ENCODE data around the gene OBSCN.

OBSCN gene

DNA sequence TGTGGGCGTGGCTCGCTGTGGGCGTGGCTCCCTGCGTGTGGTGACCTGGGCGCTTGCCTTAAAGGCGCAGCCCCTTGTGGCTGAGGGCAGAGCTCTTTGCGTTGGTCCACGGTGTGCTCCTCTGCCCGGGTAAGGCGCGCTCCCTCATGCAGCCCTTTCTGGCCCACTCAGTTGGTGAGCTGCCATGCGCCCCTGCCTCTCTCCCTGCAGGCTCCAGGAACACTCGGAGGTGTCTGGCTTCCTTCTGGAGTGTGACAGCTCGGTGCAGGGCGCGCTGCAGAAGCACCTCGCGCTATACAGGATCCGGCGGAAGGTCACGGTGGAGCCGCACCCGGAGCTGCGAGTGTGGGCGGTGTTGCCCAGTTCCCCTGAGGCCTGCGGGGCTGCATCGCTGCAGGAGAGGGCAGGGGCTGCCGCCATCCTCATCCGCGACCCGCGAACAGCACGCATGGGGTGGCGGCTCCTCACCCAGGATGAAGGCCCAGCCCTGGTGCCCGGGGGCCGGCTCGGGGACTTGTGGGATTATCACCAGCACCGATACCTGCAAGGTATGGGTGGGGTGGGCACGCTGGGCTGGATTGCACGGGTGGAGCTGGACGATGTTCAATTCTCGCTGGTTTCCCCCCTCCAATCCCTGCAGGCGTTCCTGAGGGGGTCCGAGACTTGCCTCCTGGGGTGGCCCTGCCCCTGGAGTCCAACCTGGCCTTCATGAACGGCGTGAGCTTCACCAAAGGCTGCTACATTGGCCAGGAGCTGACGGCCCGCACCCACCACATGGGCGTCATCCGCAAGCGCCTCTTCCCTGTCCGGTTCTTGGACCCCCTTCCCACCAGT lies 33.1 kb upstream of the OBSCN start:
- H3K4me1 ChIP-seq (ENCODE audit: control insufficient read depth, insufficient read depth, low read length), result no peaks in the 10 kb centered on the region
- no peak overlapping the region for H3K4me3 ChIP-seq (ENCODE audit: low read length)
- no peaks in the 10 kb centered on the region for H3K36me3 ChIP-seq (ENCODE audit: control insufficient read depth, insufficient read depth, low read length)

DNA sequence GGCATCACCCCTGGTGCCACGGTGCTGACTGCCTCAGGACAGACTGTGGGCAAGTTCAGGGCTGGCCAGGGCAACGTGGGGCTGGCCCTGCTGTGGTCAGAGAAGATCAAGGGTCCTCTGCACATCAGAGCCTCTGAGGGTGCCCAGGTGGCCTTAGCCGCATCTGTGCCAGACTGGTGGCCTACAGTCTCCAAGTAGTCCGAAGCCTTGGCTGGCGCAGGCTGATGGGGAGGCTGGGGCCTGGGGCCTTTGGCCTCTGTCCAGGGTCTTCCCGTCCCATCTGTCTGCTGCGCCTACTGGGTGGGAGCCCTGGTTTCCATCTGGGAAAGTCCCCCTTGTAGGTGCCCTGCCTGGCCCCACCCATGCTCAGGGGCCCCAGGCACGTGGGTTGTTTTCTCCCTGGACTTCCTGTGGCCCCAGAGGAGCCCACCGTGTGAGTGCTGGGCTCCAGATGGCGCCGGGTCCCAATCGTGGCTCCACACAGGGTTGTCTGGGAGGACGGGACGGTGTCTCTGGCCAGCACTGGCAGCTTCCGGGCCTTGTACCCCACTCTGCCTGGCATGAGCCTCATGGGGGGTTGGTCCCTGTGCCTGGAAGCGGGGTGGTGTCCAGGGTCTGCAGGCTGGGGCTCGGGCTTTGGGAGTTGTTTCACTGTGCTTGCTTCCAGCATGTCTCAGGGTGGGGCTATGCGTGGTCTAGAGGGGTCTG lies 32.4 kb upstream of the OBSCN start:
- Histone ChIP-seq H3K9ac (ENCODE audit: low read length) (no peak overlapping the region), H3K4me1 (ENCODE audit: control insufficient read depth, insufficient read depth, low read length) (no peaks in the 10 kb centered on the region), H3K9me3 (ENCODE audit: control insufficient read depth, low read length) (no peaks in the 10 kb centered on the region), H3K36me3 (ENCODE audit: control insufficient read depth, insufficient read depth, low read length) (no peaks in the 10 kb centered on the region), H3K27me3 (ENCODE audit: control insufficient read depth, insufficient read depth, low read length) (no peaks in the 10 kb centered on the region), H3K4me3 (ENCODE audit: low read length) (no peak overlapping the region)

More for the DNA sequence above, 33.1 kb upstream of the OBSCN start:
- Histone ChIP-seq H3K27me3 (ENCODE audit: control insufficient read depth, insufficient read depth, low read length) (no peaks in the 10 kb centered on the region), H3K9me3 (ENCODE audit: control insufficient read depth, low read length) (no peaks in the 10 kb centered on the region), H3K9ac (ENCODE audit: low read length) (no peak overlapping the region)

DNA sequence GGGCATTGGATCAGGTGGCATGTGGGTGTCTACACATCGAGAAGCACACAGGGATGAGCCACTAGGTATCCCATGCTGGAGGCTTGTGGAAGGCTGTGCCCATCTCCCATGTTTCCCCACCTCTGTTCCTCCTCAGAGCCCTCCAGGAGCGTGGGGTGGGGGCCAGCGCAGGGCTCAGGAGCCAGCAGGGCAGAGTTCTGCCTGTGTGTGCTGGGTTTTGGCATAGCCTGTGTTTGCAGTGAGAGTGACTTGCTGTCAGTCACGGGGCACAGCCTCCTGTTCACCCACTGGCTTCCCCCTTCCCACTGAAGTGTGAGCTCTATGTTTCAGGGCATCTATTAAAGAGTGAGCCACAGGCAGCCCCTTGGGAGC lies 31.8 kb upstream of the OBSCN start:
- Histone ChIP-seq H3K4me1 (ENCODE audit: control insufficient read depth, insufficient read depth, low read length) (no peaks in the 10 kb centered on the region), H3K36me3 (ENCODE audit: control insufficient read depth, insufficient read depth, low read length) (no peaks in the 10 kb centered on the region), H3K4me3 (ENCODE audit: low read length) (no peak overlapping the region), H3K27me3 (ENCODE audit: control insufficient read depth, insufficient read depth, low read length) (no peaks in the 10 kb centered on the region), H3K9ac (ENCODE audit: low read length) (no peak overlapping the region), H3K9me3 (ENCODE audit: control insufficient read depth, low read length) (no peaks in the 10 kb centered on the region)

DNA sequence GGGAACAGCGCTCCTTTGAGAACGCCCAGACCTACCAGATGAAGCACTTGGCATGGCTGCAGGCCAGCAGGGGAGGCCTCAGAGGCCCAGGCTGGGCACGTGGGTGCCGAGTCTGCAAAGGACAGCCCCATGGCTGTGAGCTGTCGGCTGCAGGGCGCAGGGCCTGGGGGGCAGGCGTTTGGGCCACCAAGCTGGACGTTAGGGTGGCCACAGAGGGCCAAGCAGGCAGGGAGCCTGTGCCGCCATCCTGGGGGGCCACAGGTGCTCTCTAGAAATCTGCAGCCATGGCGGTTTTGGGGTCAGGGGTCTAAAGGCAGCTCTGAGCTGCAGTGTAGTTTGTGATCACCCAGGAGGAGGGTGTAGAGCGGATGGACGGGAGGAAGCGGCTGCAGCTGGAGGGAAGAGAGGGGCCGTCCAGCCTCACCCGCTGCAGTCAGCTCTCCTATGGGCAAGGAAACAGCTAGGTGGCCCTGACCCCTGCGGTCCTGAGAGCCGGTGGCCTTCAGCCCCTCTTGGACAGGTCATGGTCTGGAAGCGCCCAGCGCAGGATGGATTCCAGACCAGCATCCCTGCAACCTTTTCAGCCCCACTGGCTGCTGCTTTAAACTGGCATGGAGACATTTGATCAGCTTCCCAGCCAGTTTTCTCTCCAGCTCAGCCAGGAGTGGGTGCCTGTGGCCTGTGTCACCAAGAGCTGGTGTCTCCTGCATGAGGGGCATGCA lies 31.2 kb upstream of the OBSCN start:
- no peak overlapping the region for H3K4me3 ChIP-seq (ENCODE audit: low read length)
- H3K9ac ChIP-seq (ENCODE audit: low read length), result no peak overlapping the region
- H3K4me1 ChIP-seq (ENCODE audit: control insufficient read depth, insufficient read depth, low read length), result no peaks in the 10 kb centered on the region
- no peaks in the 10 kb centered on the region for H3K27me3 ChIP-seq (ENCODE audit: control insufficient read depth, insufficient read depth, low read length)
- H3K9me3 ChIP-seq (ENCODE audit: control insufficient read depth, low read length), result no peaks in the 10 kb centered on the region
- H3K36me3 ChIP-seq (ENCODE audit: control insufficient read depth, insufficient read depth, low read length), result no peaks in the 10 kb centered on the region

DNA sequence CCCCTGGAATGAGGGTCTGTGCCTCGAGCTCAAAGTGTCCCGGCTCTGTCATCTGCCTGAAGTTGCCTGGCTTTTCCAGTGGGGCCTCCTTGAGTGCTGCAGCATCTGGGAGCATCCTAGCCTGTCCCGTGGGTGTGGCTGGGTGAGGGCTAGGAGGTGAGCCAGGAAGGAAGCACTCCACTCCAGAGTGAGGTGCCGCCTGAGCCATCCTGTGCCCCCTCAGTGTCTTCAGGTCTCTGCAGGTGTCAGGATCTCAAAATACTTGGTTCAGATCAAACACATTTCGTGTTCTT lies 30.7 kb upstream of the OBSCN start:
- H3K4me3 ChIP-seq (ENCODE audit: low read length), result no peak overlapping the region
- no peaks in the 10 kb centered on the region for H3K27me3 ChIP-seq (ENCODE audit: control insufficient read depth, insufficient read depth, low read length)
- H3K9me3 ChIP-seq (ENCODE audit: control insufficient read depth, low read length), result no peaks in the 10 kb centered on the region
- no peaks in the 10 kb centered on the region for H3K4me1 ChIP-seq (ENCODE audit: control insufficient read depth, insufficient read depth, low read length)
- no peak overlapping the region for H3K9ac ChIP-seq (ENCODE audit: low read length)
- H3K36me3 ChIP-seq (ENCODE audit: control insufficient read depth, insufficient read depth, low read length), result no peaks in the 10 kb centered on the region

DNA sequence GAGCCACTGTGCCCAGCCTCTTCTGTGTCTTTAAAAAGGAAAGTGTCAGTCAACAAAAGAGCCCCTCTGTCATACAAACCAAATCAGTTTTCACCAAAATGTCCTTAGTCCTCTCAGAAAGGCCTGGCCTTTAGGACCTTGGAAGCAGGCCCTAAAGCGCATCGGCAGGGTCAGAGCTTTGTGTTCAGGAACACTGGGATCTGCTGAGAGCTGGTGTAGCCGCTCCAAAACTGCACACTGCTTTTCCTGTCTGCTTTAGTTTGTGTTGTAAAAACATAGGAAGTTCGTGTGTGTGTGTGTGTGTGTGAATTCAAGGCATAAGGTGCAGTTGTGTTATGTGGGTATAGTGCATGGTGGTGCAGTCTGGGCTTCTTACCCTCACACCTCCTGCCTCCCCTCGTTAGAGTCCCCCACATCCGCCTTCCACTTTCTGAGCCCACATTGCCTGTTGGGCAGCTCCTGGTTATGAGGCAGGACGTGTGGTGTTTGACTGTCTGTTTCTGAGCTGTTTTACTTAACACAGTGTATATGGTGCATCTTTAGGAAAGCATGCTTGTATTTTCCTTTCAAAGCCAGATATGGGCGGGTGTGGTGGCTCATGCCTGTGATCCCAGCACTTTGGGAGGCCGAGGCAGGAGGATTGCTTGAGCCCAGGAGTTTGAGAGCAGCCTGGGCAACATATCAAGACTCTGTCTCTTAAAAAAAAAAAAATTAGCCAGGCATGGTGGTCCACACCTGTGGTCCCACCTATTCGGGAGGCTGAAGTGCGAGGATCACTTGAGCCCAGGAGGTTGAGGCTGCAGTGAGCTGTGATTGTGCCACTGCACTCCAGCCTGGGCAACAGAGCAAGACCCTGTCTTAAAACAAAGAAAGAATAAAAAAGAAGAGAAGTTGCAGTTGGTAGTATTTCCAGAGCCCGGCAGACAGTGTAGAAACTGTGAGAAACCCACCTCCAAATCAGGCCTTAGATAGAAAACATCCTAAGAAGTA lies 29.8 kb upstream of the OBSCN start:
- no peak overlapping the region for H3K9ac ChIP-seq (ENCODE audit: low read length)
- no peaks in the 10 kb centered on the region for H3K9me3 ChIP-seq (ENCODE audit: control insufficient read depth, low read length)
- H3K4me3 ChIP-seq (ENCODE audit: low read length), result no peak overlapping the region
- no peaks in the 10 kb centered on the region for H3K4me1 ChIP-seq (ENCODE audit: control insufficient read depth, insufficient read depth, low read length)
- no peaks in the 10 kb centered on the region for H3K27me3 ChIP-seq (ENCODE audit: control insufficient read depth, insufficient read depth, low read length)
- H3K36me3 ChIP-seq (ENCODE audit: control insufficient read depth, insufficient read depth, low read length), result no peaks in the 10 kb centered on the region

DNA sequence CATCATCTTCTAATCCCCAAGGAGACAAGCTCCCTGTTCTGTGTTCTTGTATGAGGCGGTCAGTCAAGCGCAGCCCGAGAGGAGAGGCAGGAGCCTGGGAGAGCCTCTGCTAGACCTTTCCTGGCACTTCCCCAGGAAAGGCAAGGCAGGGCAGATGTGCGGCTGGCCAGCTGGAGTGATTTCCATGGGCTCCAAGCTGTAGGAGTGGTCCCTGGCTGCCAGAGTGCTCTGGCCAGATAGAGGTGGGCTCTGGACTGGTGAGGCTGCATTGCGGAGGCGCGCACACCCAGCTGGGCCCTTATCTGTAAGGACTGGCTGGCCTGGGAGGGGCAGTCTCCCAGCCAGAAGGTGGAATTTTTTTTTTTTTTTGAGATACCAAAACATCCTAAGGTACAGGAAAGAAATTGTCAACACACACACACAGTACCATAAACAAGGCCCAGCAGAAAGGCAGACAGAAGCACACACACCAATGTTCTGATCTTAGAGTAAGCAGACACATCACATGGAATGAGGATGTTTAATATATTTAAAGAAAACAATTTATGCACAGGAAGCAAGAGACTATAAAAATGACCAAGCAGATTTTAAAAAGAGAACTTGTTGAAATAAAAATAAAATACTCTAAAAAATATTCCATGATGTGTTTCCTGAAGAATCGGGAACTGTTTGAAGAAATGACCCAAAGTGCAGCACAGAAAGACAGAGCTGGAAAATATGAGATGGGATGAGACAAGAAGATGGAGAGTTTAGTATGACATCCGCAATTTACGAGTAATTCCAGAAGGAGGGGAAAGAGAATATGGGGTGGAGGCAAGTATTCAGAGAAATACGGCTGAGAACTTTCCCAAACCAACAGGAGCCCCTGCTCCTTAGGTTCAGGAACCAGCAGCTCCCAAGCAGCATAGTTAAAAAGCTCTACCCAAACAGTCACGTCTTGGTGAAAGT lies 28.8 kb upstream of the OBSCN start:
- Histone ChIP-seq H3K4me3 (ENCODE audit: low read length) (no peak overlapping the region), H3K27me3 (ENCODE audit: control insufficient read depth, insufficient read depth, low read length) (no peaks in the 10 kb centered on the region), H3K4me1 (ENCODE audit: control insufficient read depth, insufficient read depth, low read length) (no peaks in the 10 kb centered on the region), H3K36me3 (ENCODE audit: control insufficient read depth, insufficient read depth, low read length) (no peaks in the 10 kb centered on the region), H3K9me3 (ENCODE audit: control insufficient read depth, low read length) (no peaks in the 10 kb centered on the region), H3K9ac (ENCODE audit: low read length) (no peak overlapping the region)

DNA sequence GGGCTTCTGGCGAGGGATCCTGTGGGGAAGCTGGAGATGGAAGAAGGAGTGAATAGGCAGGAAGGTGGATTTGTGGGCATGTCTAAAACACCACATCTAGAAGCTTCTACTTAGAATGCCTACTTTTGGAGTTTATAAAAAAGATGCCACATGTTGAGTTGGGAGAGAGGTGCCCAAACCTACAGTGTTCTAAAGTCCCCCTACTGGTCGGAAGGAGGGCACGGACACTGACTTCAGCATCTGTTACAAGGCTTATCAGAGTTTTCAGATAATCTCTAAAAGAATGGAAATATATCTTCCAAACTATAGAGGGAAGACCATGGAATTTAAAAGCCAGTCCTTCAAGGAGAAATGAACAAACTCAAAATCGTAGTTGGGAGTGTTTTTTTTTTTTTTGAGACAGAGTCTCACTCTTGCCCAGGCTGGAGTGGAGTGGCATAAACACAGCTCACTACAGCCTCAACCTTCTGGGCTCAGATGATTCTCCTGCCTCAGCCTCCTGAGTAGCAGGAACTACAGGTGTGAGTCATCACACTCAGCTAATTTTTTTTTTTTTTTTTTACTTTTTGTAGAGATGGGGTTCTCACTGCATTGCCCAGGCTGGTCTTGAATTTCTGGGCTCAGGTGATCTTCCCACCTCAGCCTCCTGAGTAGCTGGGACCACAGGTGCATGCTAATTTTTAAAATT lies 27.4 kb upstream of the OBSCN start:
- no peaks in the 10 kb centered on the region for H3K4me1 ChIP-seq (ENCODE audit: control insufficient read depth, insufficient read depth, low read length)

DNA sequence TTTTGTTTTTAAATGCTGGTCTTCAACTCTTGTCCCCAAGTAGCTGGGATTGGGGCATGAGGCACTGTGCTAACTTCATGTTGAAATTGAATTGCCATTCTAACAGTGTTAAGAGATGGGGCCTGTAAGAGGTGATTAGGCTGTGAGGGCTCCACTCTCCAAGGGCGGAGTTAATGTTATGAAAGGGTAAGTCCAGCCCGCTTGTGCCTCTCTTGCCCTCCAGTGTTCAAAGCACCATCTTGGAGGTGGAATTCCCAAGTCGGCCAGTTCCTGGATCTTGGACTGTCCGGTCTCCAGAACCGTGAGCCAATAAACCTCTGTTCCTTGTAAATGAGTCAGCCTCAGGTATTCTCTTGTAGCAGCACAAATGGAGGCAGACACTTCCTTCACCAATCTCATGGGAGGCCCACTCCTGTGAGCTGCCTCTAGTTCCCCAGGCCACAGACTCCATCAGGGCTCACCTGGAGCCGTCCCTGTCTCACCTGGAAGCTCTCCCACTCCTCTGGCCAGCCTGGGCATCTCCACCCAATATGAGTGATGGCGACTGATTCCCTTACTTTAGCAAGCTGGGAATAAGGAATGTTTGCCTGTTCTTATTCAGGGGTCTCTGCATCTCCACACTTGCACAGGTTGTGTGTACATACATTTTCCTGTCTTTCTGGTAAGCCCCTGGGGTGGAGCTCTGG lies 26.7 kb upstream of the OBSCN start:
- Histone ChIP-seq H3K9ac (ENCODE audit: low read length) (no peak overlapping the region), H3K4me3 (ENCODE audit: low read length) (no peak overlapping the region), H3K36me3 (ENCODE audit: control insufficient read depth, insufficient read depth, low read length) (no peaks in the 10 kb centered on the region), H3K9me3 (ENCODE audit: control insufficient read depth, low read length) (no peaks in the 10 kb centered on the region), H3K4me1 (ENCODE audit: control insufficient read depth, insufficient read depth, low read length) (no peaks in the 10 kb centered on the region), H3K27me3 (ENCODE audit: control insufficient read depth, insufficient read depth, low read length) (no peaks in the 10 kb centered on the region)

More for the DNA sequence above, 27.4 kb upstream of the OBSCN start:
- Histone ChIP-seq H3K9ac (ENCODE audit: low read length) (no peak overlapping the region), H3K27me3 (ENCODE audit: control insufficient read depth, insufficient read depth, low read length) (no peaks in the 10 kb centered on the region), H3K4me3 (ENCODE audit: low read length) (no peak overlapping the region), H3K9me3 (ENCODE audit: control insufficient read depth, low read length) (no peaks in the 10 kb centered on the region), H3K36me3 (ENCODE audit: control insufficient read depth, insufficient read depth, low read length) (no peaks in the 10 kb centered on the region)

DNA sequence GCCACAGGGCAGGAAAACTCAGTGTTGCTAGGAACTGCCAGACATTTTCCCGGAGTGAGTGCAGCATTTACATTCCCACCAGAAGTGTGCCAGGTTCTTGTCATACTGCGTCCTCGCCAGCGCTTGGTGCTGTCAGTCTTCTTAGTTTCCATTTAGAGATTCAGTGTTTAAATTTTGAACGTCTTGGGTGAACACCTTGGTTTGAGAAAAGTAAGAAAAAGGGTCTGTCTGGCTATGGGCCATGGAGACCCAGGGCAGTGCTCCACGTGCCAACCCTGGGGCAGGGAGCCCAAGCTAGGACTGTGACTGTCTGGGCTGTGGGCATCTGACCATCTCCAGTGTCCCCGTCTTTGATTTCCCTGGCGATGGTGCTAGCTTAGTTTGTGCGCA lies 26.2 kb upstream of the OBSCN start:
- Histone ChIP-seq H3K4me1 (ENCODE audit: control insufficient read depth, insufficient read depth, low read length) (no peaks in the 10 kb centered on the region), H3K36me3 (ENCODE audit: control insufficient read depth, insufficient read depth, low read length) (no peaks in the 10 kb centered on the region), H3K4me3 (ENCODE audit: low read length) (no peak overlapping the region), H3K9me3 (ENCODE audit: control insufficient read depth, low read length) (no peaks in the 10 kb centered on the region), H3K9ac (ENCODE audit: low read length) (no peak overlapping the region), H3K27me3 (ENCODE audit: control insufficient read depth, insufficient read depth, low read length) (no peaks in the 10 kb centered on the region)
